Mesothelial cell of epicardium (in vitro differentiated cells): ENCODE measurements around the gene KLHDC8A. TPM values are rescaled to one million over a fixed set of nuclear protein-coding genes. Genes with fewer than 3 reads are reported as not detected.

Experiments
- DNase-seq, 2 experiments: peaks; one replicate each; pipeline ENCODE4 v3.0.0; 2021; ENCODE audit warnings: low spot score in 2 of 2; ENCODE audit not compliant: unreplicated experiment in 2 of 2
- H3K27ac Mint-ChIP-seq: 2 replicates; pipeline ENCODE4 v1.8.0; 2021; ENCODE audit warnings: mixed read lengths
- H3K27me3 Mint-ChIP-seq: 2 replicates; pipeline ENCODE4 v1.8.0; 2021; ENCODE audit warnings: low read depth, mixed read lengths
- H3K36me3 Mint-ChIP-seq: 2 replicates; pipeline ENCODE4 v1.8.0; 2021; ENCODE audit warnings: mixed read lengths
- H3K4me1 Mint-ChIP-seq: 2 replicates; pipeline ENCODE4 v1.8.0; 2021; ENCODE audit warnings: mixed read lengths
- H3K4me3 Mint-ChIP-seq: 2 replicates; pipeline ENCODE4 v1.8.0; 2021; ENCODE audit warnings: mild to moderate bottlenecking, moderate library complexity, mixed read lengths
- H3K9me3 Mint-ChIP-seq: 2 replicates; pipeline ENCODE4 v1.8.0; 2021; ENCODE audit warnings: mixed read lengths
- CTCF ChIP-seq: fragments of 200-600 bp; sonication (generic); IDR thresholded peaks from one replicate; pipeline ENCODE4 v1.5.0; 2021; ENCODE audit warnings: antibody characterized with exemption; ENCODE audit not compliant: unreplicated experiment
- total RNA-seq: library from RNA; stranded (reverse); gene quantifications from 3 replicates; pipeline ENCODE4 v1.2.1, GENCODE V29; 2021

The KLHDC8A gene
- total RNA-seq, 1 donor from 2014 or later: 0.51 TPM

- Mint-ChIP-seq H3K27ac (no peak overlapping the region), H3K27me3 (peaks cover 14% of the 10 kb centered on the region), H3K4me1 (peaks cover 39% of the 10 kb centered on the region), H3K4me3 (no peak overlapping the region), H3K9me3 (no peaks in the 10 kb centered on the region), H3K36me3 (no peaks in the 10 kb centered on the region)
- no peak for TF ChIP-seq CTCF
- no peak for DNase-seq
Observed at GRCh38 chr1:205374210-205375078, 17.7 kb upstream of the KLHDC8A start.

- H3K4me3 Mint-ChIP-seq: no peak overlapping the region
- H3K9me3 Mint-ChIP-seq: no peaks in the 10 kb centered on the region
- H3K36me3 Mint-ChIP-seq: no peaks in the 10 kb centered on the region
- TF ChIP-seq CTCF: no peak
- peaks cover 39% of the 10 kb centered on the region for H3K4me1 Mint-ChIP-seq
- peaks cover 10% of the 10 kb centered on the region for H3K27me3 Mint-ChIP-seq
- DNase-seq: no peak
- H3K27ac Mint-ChIP-seq: no peak overlapping the region
Observed at GRCh38 chr1:205373798-205374175, 17.1 kb upstream of the KLHDC8A start.

GRCh38 chr1:205373022-205373797, 16.5 kb upstream of the KLHDC8A start:
- peaks cover 9% of the 10 kb centered on the region for H3K27me3 Mint-ChIP-seq
- no peaks in the 10 kb centered on the region for H3K9me3 Mint-ChIP-seq
- no peak for TF ChIP-seq CTCF
- peak overlapping the region; percentile 9 for H3K4me3 Mint-ChIP-seq
- peaks cover 39% of the 10 kb centered on the region for H3K4me1 Mint-ChIP-seq
- no peaks in the 10 kb centered on the region for H3K36me3 Mint-ChIP-seq
- no peak for DNase-seq
- H3K27ac Mint-ChIP-seq: no peak overlapping the region

- Mint-ChIP-seq H3K27me3 (peaks cover 4% of the 10 kb centered on the region), H3K4me3 (peak overlapping the region; percentile 4), H3K9me3 (no peaks in the 10 kb centered on the region), H3K36me3 (no peaks in the 10 kb centered on the region), H3K27ac (peak overlapping the region; percentile 7), H3K4me1 (peaks cover 39% of the 10 kb centered on the region)
- TF ChIP-seq CTCF: no peak
- no peak for DNase-seq
Observed at GRCh38 chr1:205371871-205372660, 15.3 kb upstream of the KLHDC8A start.

- TF ChIP-seq CTCF: no peak
- H3K4me3 Mint-ChIP-seq: no peak overlapping the region
- H3K9me3 Mint-ChIP-seq: no peaks in the 10 kb centered on the region
- no peak for DNase-seq
- peaks cover 37% of the 10 kb centered on the region for H3K4me1 Mint-ChIP-seq
- no peaks in the 10 kb centered on the region for H3K27me3 Mint-ChIP-seq
- H3K36me3 Mint-ChIP-seq: no peaks in the 10 kb centered on the region
- H3K27ac Mint-ChIP-seq: no peak overlapping the region
Observed at GRCh38 chr1:205370780-205371179, 14.1 kb upstream of the KLHDC8A start.
